NOMO-1 treated with dmso at 0.1 percent for 144 hours (cell line): Measurements from ENCODE around the gene G6PC2.
"Not testable (repeated sequence)": the region's sequence is repeated elsewhere in the genome, so short reads cannot be mapped to it uniquely, and the experiment has no call there.

Source experiments
- DNase-seq: peaks from one replicate; lab custom pipeline; 2025; ENCODE audit not compliant: unreplicated experiment; lab: John Stamatoyannopoulos, UW

Gene G6PC2

DNA sequence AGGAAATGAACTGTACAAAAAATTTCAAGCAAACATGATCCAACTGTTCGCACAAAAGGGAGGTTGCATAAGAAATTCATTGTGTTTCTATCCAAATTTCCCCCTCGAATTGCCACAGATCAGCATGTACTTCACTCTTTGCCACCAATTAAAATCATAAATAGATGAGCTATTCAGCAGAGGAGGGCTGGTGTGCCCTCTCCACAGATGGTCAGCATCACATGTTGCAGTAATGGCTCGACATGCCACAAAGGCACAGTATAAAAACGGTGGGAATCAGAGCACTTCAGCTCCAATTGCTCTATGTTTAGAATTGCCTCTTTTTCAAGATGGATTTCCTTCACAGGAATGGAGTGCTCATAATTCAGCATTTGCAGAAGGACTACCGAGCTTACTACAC is at the start of gene G6PC2:
Gene G6PC2, plus strand, starts transcription at position 289 of the 400 bp plus-strand sequence. Its CDS starts 41 bp downstream, at position 330.
- DNase-seq = no peak

- DNase-seq = no peak
Measured at GRCh38 chr2:168851674-168852320, 49.3 kb upstream of the G6PC2 start.

DNA sequence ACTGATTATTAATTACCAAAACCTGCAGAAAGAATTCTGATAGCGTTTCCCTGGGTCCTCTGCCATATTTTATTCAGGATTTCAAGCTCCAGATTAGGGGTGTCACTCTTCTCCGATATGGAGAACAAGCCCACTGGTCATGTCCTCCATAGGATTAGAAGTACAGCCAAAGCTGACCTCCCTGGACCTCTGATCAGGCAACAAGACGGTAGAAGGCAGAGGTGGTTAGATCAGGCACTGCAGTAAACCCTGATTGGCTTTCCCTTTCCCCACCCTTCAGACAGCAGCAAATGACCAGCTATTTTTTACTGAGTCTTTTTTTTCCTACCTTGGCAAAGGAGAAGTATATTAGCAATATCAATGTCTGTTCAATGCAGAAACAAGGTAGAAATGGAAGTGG is 48.6 kb upstream of the G6PC2 start:
- no peak for DNase-seq

DNA sequence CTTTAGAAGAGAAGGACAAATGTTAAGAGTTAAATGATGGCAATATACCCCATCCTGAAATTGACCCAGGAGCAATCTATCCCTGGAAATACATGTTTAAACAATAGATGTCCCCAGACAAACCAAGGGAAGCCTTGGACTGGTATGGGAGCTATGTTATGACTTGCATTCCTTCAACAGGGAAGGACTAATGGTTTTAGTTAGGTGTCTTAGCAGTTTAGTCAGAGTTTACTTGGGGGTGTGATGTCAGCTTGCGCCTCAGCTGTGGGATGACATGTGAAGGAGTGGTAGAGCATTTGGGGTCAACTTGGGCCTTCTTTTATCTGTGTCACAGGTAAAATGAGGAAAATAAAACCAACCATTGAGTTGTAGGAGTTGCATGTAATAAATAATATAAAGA is 47.6 kb upstream of the G6PC2 start:
- DNase-seq = no peak

- no peak for DNase-seq
Measured at GRCh38 chr2:168854651-168855050, 46.4 kb upstream of the G6PC2 start.

DNA sequence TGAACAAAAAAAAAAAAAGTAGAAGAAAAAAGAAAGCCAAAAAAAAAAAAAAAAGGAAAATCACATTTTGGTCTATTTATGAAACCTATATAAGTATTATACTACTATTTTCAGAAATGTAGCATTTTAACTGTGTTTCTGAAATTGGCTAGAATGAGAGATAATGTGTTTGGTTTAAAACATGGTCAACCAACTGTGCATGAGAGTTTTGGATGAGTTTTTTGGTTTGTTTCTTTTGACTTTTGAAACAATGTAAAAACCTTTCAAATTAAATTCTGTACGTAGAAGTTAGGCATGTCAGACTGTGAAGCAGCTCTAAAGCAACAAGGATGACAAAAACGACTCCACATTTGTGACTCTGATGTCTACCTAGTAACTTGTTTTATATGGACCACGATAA is 45.5 kb upstream of the G6PC2 start:
- DNase-seq = no peak

DNA sequence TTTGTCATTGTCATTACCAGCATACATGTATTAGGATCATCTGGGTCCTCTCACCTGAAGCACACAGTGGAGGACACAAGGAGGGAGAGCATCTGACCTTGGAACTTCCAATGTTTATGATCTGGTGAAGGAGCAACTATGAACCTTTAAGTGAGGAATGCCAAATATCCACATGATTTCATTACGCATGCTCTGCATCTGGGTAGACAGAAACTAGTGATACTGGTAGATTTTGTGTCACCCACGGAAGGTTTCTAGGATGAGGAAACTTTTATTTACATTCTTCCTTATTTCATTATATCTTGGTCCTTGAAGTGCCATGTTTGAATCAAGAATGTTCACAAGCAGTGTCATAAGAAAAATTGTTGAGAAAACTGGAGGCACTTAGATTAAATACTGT is 42.9 kb upstream of the G6PC2 start:
- no peak for DNase-seq

- DNase-seq = not testable (repeated sequence)
Measured at GRCh38 chr2:168867164-168867563, 33.9 kb upstream of the G6PC2 start.

DNA sequence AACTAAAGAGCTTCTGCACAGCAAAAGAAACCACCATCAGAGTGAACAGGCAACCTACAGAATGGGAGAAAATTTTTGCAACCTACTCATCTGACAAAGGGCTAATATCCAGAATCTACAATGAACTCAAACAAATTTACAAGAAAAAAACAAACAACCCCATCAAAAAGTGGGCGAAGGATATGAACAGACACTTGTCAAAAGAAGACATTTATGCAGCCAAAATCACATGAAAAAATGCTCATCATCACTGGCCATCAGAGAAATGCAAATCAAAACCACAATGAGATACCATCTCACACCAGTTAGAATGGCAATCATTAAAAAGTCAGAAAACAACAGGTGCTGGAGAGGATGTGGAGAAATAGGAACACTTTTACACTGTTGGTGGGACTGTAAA is 30.7 kb upstream of the G6PC2 start:
- not testable (repeated sequence) for DNase-seq

GRCh38 chr2:168870824-168871223 is 30.3 kb upstream of the G6PC2 start:
- not testable (repeated sequence) for DNase-seq

GRCh38 chr2:168874368-168875054 is 26.6 kb upstream of the G6PC2 start:
- no peak for DNase-seq

GRCh38 chr2:168882163-168882562 is 18.9 kb upstream of the G6PC2 start:
- not testable (repeated sequence) for DNase-seq

DNA sequence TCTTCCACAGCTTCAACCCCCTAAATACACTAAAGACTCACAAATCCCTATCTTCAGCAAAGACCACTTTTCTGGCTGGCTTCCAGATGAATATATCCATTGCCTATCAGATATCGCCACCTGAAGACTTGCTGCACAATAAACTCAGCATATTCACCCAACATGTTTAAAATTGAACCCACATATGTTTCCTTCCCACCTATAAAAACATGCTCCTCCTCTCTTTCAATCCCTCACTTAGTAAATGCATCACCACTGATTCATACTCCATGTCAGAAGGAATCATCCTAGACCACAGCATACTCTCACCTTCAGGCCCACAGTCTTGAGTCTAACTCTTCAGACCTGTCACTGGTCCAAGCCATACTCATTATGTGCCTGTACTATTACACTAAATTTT is 16.1 kb upstream of the G6PC2 start:
- DNase-seq = no peak

- no peak for DNase-seq
Measured at GRCh38 chr2:168889635-168890005, 11.5 kb upstream of the G6PC2 start.

GRCh38 chr2:168890006-168890782 is 10.9 kb upstream of the G6PC2 start, which contains the start of gene SPC25:
Gene SPC25, minus strand, starts transcription at chr2:168890430. Its CDS starts 911 bp downstream, at chr2:168889519.
- DNase-seq = peak; percentile 95

GRCh38 chr2:168892327-168892726 is 8.8 kb upstream of the G6PC2 start:
- DNase-seq = no peak

DNA sequence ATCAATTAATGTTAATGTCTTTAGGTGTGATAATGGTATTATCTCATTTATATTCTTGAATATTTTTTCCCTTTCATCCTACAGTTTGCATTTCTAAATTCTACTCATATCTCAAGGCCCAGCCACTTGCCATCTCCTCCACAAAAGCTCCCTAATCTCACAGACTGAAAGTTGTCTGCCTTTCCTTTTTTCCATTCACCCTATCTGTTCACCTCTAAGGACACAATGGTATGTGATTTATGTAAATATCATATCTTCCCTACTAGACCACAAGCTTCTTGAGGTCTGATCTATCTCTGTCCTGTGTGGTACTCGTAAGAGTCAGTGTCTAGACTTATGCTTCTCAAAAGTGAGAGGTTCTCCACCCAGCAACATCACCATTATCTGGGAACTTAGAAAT is 7.0 kb upstream of the G6PC2 start:
- DNase-seq = no peak

- DNase-seq = no peak
Measured at GRCh38 chr2:168894720-168895119, 6.4 kb upstream of the G6PC2 start.

- DNase-seq = no peak
Measured at GRCh38 chr2:168895771-168896170, 5.3 kb upstream of the G6PC2 start.

GRCh38 chr2:168896783-168897182 is 4.3 kb upstream of the G6PC2 start:
- DNase-seq = peak; percentile 41

GRCh38 chr2:168897449-168897848 is 3.6 kb upstream of the G6PC2 start:
- DNase-seq = no peak

DNA sequence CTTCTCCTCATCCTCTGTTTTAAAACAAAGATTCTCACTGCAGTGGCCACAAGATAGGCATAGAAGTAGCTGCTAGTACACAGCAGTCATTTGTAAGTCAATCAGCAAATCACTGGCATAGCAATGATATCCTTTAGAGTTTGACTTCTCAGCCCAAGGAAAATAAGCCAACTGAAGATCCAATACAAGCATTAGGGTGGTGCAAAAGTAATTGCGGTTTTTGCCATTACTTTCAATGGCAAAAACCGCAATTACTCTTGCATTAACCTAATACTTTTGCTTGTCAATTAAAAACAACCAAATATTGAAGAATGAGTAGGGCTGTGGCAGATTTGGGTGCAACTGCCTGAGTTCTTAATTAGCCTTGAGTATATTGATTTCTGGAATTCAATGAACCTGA is 2.8 kb downstream of the G6PC2 start:
- no peak for DNase-seq
